Endothelial cell of umbilical vein (primary cell): Measurements from ENCODE around the gene FAM180A. TPM values are rescaled to one million over a fixed set of nuclear protein-coding genes. Genes with fewer than 3 reads are reported as not detected.

Source experiments
- BruUV-seq: library from RNA; stranded (reverse); fragments of 400-500 nt; replicated peaks from 2 replicates; lab custom pipeline; 2021; lab: Mats Ljungman, UMichigan
- CTCF ChIA-PET: fragments of 300-600, 350-600 bp; sonication (Branson Sonifier 250); formaldehyde crosslinking; loops from one replicate; lab custom pipeline; 2021; ENCODE audit warnings: antibody characterized with exemption, inconsistent platforms; lab: Charles Lee
- POLR2A ChIA-PET: fragments of 300-600, 350-600 bp; sonication (Branson Sonifier 250); formaldehyde crosslinking; loops from one replicate; lab custom pipeline; 2021; ENCODE audit warnings: antibody characterized with exemption, inconsistent platforms; lab: Charles Lee
- DNase-seq: peaks from one replicate; pipeline ENCODE4 v3.0.0-alpha.2; 2011; ENCODE audit warnings: low read depth, low spot score
- FAIRE-seq: peaks from 2 replicates; lab custom pipeline; 2011; peaks lifted over from hg19 to GRCh38; lab: Jason Lieb, UNC
- H2AFZ ChIP-seq: 2 replicates; pipeline ENCODE4 v1.6.0; 2012; ENCODE audit warnings: low read depth, low read length, control low read depth, inconsistent platforms
- H3K27ac ChIP-seq: 2 replicates; pipeline ENCODE4 v1.5.1; 2011; ENCODE audit warnings: low read depth, mild to moderate bottlenecking, control low read depth, low read length, moderate library complexity; ENCODE audit not compliant: insufficient read depth
- H3K27me3 ChIP-seq, 2 experiments: 2 replicates each; pipeline versions ENCODE4 v1.6.0 to v1.6.1; 2011; ENCODE audit warnings: low read length in 2 of 2, mixed read lengths in 1 of 2; ENCODE audit not compliant: control insufficient read depth in 2 of 2, insufficient read depth in 2 of 2
- H3K36me3 ChIP-seq, 2 experiments: 2 replicates in 1 of 2; 3 replicates in 1 of 2; pipeline ENCODE4 v1.5.1; 2011; ENCODE audit warnings: low read length in 2 of 2, mild to moderate bottlenecking in 1 of 2, moderate library complexity in 1 of 2; ENCODE audit not compliant: control insufficient read depth in 2 of 2, insufficient read depth in 2 of 2; ENCODE audit errors: extremely low read depth in 1 of 2
- H3K4me1 ChIP-seq: 3 replicates; pipeline ENCODE4 v1.5.1; 2011; ENCODE audit warnings: mild to moderate bottlenecking, low read length; ENCODE audit not compliant: control insufficient read depth, insufficient read depth; ENCODE audit errors: extremely low read depth
- H3K4me2 ChIP-seq: 2 replicates; pipeline ENCODE4 v1.6.1; 2011; ENCODE audit warnings: low read length, control low read depth, mixed read lengths; ENCODE audit not compliant: insufficient read depth
- H3K4me3 ChIP-seq, 3 experiments: fragments of 200-600 bp in 1 of 3; sonication (generic), shearing (Covaris generic) in 1 of 3; replicated peaks in 1 of 3; 2 replicates each; pipeline ENCODE4 v1.5.1; 2011 to 2016; ENCODE audit warnings: control low read depth in 3 of 3, low read length in 3 of 3, mild to moderate bottlenecking in 2 of 3, inconsistent platforms in 1 of 3, low read depth in 1 of 3, moderate library complexity in 1 of 3; ENCODE audit not compliant: insufficient read depth in 1 of 3
- H3K79me2 ChIP-seq: 2 replicates; pipeline ENCODE4 v1.6.0; 2012; ENCODE audit warnings: low read length, inconsistent platforms; ENCODE audit not compliant: control insufficient read depth, insufficient read depth
- H3K9ac ChIP-seq: replicated peaks from 2 replicates; pipeline ENCODE3; 2011; ENCODE audit warnings: low read length, control low read depth; ENCODE audit not compliant: insufficient read depth; ENCODE audit errors: extremely low read depth
- H3K9me1 ChIP-seq: replicated peaks from 3 replicates; pipeline ENCODE4 v1.6.0; 2011; ENCODE audit warnings: mild to moderate bottlenecking, low read length; ENCODE audit not compliant: control insufficient read depth, insufficient read depth; ENCODE audit errors: extremely low read depth
- H3K9me3 ChIP-seq: replicated peaks from 2 replicates; pipeline ENCODE4 v1.5.1; 2012; ENCODE audit warnings: low read length, inconsistent platforms; ENCODE audit not compliant: control insufficient read depth, insufficient read depth
- H4K20me1 ChIP-seq: replicated peaks from 2 replicates; pipeline ENCODE3; 2011; ENCODE audit warnings: mild to moderate bottlenecking, low read length; ENCODE audit not compliant: control insufficient read depth, insufficient read depth; ENCODE audit errors: extremely low read depth
- EZH2 ChIP-seq: IDR thresholded peaks from 2 replicates; pipeline ENCODE4 v1.6.1; 2012; ENCODE audit warnings: borderline replicate concordance, low read depth, mild to moderate bottlenecking, moderate library complexity, low read length, inconsistent platforms; ENCODE audit not compliant: severe bottlenecking
- FOS ChIP-seq: IDR thresholded peaks from 2 replicates; pipeline ENCODE4 v1.6.1; 2011; ENCODE audit warnings: mild to moderate bottlenecking, low read length, moderate library complexity, borderline replicate concordance; ENCODE audit not compliant: insufficient read depth
- GATA2 ChIP-seq: IDR thresholded peaks from 2 replicates; pipeline ENCODE4 v1.7.0; 2011; ENCODE audit warnings: low read depth, mild to moderate bottlenecking, moderate library complexity, mixed read lengths, low read length; ENCODE audit not compliant: insufficient read length, insufficient read depth
- MYC ChIP-seq: IDR thresholded peaks from one replicate; pipeline ENCODE4 v1.6.1; 2011; ENCODE audit warnings: mild to moderate bottlenecking, low read depth, low read length
- POLR2A ChIP-seq: IDR thresholded peaks from 2 replicates; pipeline ENCODE4 v1.6.1; 2012; ENCODE audit warnings: low read depth, mild to moderate bottlenecking, control low read depth, low read length
- POLR2AphosphoS5 ChIP-seq: IDR thresholded peaks from 2 replicates; pipeline ENCODE4 v1.6.1; 2012; ENCODE audit warnings: low read depth, mild to moderate bottlenecking, control low read depth, low read length, moderate library complexity; ENCODE audit not compliant: insufficient read depth
- dilution Hi-C: fragments of 300-500 bp; cut with MboI; formaldehyde crosslinking; loops from one replicate; pipeline ENCODE4 v1.15.0; 2019; ENCODE audit warnings: low sequenced_read_pairs; ENCODE audit not compliant: extremely low pct_ligation_motif_present
- intact Hi-C: fragments of 100-400 bp; cut with micrococcal nuclease; formaldehyde crosslinking; loops from one replicate; pipeline ENCODE4 v1.10.0; 2022
- polyA plus RNA-seq, 4 experiments: library from polyadenylated mRNA; depleted of rRNA in 3 of 4; stranded (reverse) in 3 of 4; unstranded in 1 of 4; fragments of >200 nt; gene quantifications; 2 replicates each; pipeline versions ENCODE4 v1.2.1 to v1.2.3, GENCODE V29; 2011 to 2012; ENCODE audit warnings: missing spikeins in 1 of 4
- total RNA-seq: library from RNA; stranded (reverse); gene quantifications from 2 replicates; pipeline ENCODE4 v1.2.3, GENCODE V29; 2021
- TF ChIP-seq, protein P1 (sequence below): IDR thresholded peaks from 2 replicates; pipeline ENCODE4 v1.6.1; 2011; ENCODE audit not compliant: insufficient read depth, insufficient read length

FAM180A gene
- total and polyA plus RNA-seq, 2 donors (not counting 3 experiments of a cell fraction or from before 2014, with no cell fraction given): not detected

DNA sequence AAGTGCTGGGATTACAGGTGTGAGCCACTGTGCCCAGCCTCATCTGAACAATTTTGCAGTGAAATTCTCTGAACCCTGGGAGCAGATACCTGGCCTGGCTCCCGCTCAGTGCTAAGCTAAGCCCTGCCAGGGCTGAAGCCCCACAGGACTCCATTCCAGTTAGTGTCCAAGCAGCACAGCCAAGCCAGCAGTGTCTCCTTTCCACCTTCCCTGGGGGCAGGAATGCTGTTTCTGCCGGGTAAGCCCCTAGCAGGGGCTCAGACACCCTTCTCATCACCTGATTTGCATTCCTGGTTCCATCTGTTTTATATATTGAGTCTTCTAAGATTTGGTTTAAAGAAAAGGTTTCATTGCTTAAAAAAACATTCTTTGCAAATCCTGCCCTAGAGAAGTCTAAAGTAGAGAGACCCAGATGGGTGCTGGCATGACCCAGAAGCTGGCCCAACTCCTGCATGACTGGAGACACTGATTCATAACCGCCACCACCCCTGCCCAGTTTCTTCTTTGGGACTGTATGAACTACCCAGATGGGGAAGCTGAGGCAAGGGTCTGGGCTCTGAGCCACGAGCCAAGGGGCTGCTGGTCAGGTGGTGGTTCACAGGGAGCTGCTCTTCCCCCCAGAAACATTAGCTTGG lies 34.7 kb downstream of the FAM180A start:
- H3K4me1 ChIP-seq: peaks cover 15% of the 10 kb centered on the region
- H3K79me2 ChIP-seq: no peaks in the 10 kb centered on the region
- POLR2A ChIA-PET: no interaction called here
- no TSS peak for BruUV-seq
- H3K36me3 ChIP-seq: no peaks in the 10 kb centered on the region
- no peaks in the 10 kb centered on the region for H3K9me3 ChIP-seq
- CTCF ChIA-PET: interaction anchor here (1.0 to 3.7 kb wide), 6 partner anchors 9 to 51 kb away, joined by 3 to 14 read pairs (median 7); partner anchors contain the start of gene STMP1
- no peaks in the 10 kb centered on the region for H3K27me3 ChIP-seq
- H3K27ac ChIP-seq: no peak overlapping the region
- H4K20me1 ChIP-seq: no peaks in the 10 kb centered on the region
- dilution Hi-C loops: no loop called here
- TF ChIP-seq MYC (no peak), POLR2A (no peak), GATA2 (no peak), POLR2AphosphoS5 (no peak), EZH2 (no peak), FOS (no peak)
- TF ChIP-seq, protein P1, sequence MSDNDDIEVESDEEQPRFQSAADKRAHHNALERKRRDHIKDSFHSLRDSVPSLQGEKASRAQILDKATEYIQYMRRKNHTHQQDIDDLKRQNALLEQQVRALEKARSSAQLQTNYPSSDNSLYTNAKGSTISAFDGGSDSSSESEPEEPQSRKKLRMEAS: no peak
- intact Hi-C loops: loop anchor here (5.0 kb wide), 2 partner anchors 33 to 83 kb away; partner anchors contain the start of gene FAM180A
- H2AFZ ChIP-seq: no peak overlapping the region
- no peak overlapping the region for H3K9ac ChIP-seq
- no peak overlapping the region for H3K4me2 ChIP-seq
- no peaks in the 10 kb centered on the region for H3K9me1 ChIP-seq
- no peak for DNase-seq
- no peak for FAIRE-seq
- H3K4me3 ChIP-seq: no peak overlapping the region
